Urinary bladder (tissue), 4 donors: ENCODE measurements around the gene TAF3. TPM values are rescaled to one million over a fixed set of nuclear protein-coding genes. Genes with fewer than 3 reads are reported as not detected.

Experiments used
- DNase-seq: peaks from one replicate; pipeline ENCODE4 v3.0.0-alpha.2; 2015; ENCODE audit errors: extremely low spot score
- H3K27ac ChIP-seq: one replicate; pipeline ENCODE4 v1.5.1; 2013; ENCODE audit warnings: low read depth, mild to moderate bottlenecking, moderate library complexity
- H3K36me3 ChIP-seq: one replicate; pipeline ENCODE4 v1.6.1; 2013; ENCODE audit warnings: mild to moderate bottlenecking, moderate library complexity; ENCODE audit not compliant: insufficient read depth
- H3K4me1 ChIP-seq: one replicate; pipeline ENCODE4 v1.6.1; 2013; ENCODE audit warnings: mild to moderate bottlenecking, moderate library complexity; ENCODE audit not compliant: insufficient read depth
- H3K4me3 ChIP-seq: one replicate; pipeline ENCODE4 v1.5.1; 2013; ENCODE audit warnings: low read depth, low read length
- WGBS: extraction: QIAGEN DNeasy Blood & Tissue Kit; methylation state at CpG from one replicate; pipeline ENCODE4 v1.1.7; 2013; 5-methylcytosine and 5-hydroxymethylcytosine counted together
- polyA plus RNA-seq: library from polyadenylated mRNA; stranded (reverse); fragments of 200-250 nt; gene quantifications from one replicate; pipeline ENCODE4 v1.2.3, GENCODE V29; 2013
- total RNA-seq: library from RNA; depleted of rRNA; stranded (reverse); fragments of >200 nt; gene quantifications from one replicate; pipeline ENCODE4 v1.2.3, GENCODE V29; 2014
- donor health status: healthy with polysubstance abuse.
- donor health status: healthy.

Gene TAF3
- total and polyA plus RNA-seq, 2 donors: 3.8 to 7.5 TPM

- no peak for DNase-seq
These were observed 215.6 kb downstream of the TAF3 start for GRCh38 chr10:8033812-8034465.

DNA sequence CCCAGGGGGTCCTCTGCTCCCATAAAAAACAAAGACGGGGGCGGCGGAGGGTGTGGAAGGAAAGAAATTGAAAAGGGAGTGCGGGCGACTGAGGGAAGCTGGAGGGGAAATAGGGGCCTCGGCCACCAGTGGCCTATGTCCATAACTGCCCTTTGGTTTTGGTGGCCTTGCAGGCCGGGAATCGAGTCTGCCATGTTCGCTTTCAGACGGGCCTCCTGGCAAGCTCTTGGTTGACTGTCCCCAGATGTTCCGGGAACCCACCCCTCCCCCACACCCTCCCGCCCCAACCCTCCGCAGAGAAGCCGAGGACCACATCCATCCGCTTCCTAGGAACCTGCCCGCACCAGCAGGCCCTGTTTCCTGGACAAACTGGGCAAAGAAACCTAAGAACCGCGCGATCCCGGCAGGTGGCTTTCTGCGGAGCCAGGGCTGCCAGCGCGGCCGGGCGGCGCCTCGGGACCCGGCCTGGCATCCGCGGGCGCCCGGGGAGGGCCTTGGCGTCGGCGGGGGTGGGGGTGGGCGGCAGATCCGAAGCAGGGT is 216.2 kb downstream of the TAF3 start:
- Histone ChIP-seq H3K27ac (no peak overlapping the region), H3K4me1 (peaks cover 5% of the 10 kb centered on the region), H3K4me3 (peak overlapping the region; percentile 14), H3K36me3 (no peaks in the 10 kb centered on the region)
- WGBS: 3% methylated on average over 37 of the region's 37 CpGs
- DNase-seq: no peak

More at GRCh38 chr10:8033812-8034465, 215.6 kb downstream of the TAF3 start:
- H3K36me3 ChIP-seq: no peaks in the 10 kb centered on the region
- WGBS: 6% methylated on average over 45 of the region's 45 CpGs
- peak overlapping the region; percentile 14 for H3K4me3 ChIP-seq
- no peak overlapping the region for H3K27ac ChIP-seq
- H3K4me1 ChIP-seq: peaks cover 5% of the 10 kb centered on the region

DNA sequence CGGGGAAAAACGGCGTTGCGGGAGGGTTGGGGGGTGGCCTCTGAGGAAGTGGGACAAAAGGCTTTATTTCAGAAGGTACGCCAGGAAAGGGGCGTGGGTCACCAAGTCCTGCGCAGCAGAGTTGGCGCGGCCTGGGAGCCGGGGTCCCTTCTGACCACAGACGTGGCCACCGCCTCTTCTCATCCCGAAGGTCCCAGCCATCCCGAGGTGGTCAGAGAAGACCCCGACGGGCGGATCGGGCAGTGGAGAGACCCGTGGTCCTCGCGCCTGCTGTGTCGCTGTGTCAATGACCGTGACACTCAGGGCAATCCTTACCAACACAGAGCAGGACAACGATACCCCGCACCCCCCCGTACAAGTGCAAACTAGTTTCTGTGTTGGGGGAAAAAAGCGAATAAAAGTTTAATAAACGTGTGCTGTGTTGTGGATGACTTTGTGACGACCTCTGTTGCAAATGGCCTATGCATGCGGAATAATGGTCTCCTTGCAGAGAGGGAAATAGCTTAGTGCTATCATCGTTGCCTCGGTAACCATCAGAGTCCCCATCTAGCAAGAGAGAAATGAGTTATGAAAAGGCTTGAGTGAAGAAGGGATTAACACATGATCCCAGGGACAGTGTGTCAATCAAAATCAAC is 216.8 kb downstream of the TAF3 start:
- Histone ChIP-seq H3K36me3 (no peaks in the 10 kb centered on the region), H3K27ac (no peak overlapping the region), H3K4me3 (no peak overlapping the region), H3K4me1 (peaks cover 5% of the 10 kb centered on the region)
- WGBS: 8% methylated on average over 32 of the region's 32 CpGs
- no peak for DNase-seq

DNA sequence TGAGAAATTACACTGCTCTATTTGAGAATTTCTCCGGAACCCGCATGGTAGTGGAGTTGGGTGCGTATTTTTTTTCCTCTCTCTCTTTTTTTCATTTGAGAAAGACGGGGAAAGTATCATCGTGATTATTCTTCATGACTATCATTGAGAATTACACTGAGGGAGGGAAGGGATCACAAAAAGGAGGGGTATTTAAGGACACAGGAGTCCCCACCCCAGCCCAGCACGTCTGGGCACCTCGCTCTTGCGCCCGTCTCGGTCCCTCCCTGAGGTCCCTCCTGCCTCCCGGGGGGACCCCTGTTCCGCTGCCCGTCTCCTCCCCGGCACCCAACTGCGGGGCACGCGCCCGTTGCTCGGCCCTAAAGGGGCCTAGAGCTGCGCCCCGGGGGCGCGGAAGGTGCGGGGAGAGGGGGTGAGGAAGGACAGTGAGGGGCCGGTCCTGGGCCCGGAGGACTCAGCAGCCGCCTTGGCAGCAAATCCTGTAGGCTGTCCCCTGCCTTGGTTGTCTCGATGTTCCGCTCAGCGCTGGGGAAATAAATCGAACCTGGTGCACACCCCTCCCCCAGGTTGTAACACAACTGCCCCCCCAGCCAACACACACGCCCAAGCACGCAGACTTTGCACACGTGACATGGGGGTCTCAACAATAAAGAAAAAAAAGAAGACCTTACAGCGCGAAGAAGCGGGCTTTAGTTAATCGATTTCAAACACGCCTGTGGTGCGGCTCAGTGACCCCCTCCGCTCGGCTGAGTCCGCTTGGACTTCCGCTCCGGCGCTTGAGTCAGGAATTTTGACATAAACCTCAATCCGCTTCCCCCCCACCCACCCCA is 217.6 kb downstream of the TAF3 start:
- H3K27ac ChIP-seq: no peak overlapping the region
- WGBS: 5% methylated on average over 47 of the region's 47 CpGs
- H3K36me3 ChIP-seq: no peaks in the 10 kb centered on the region
- peaks cover 5% of the 10 kb centered on the region for H3K4me1 ChIP-seq
- H3K4me3 ChIP-seq: no peak overlapping the region
- no peak for DNase-seq

DNA sequence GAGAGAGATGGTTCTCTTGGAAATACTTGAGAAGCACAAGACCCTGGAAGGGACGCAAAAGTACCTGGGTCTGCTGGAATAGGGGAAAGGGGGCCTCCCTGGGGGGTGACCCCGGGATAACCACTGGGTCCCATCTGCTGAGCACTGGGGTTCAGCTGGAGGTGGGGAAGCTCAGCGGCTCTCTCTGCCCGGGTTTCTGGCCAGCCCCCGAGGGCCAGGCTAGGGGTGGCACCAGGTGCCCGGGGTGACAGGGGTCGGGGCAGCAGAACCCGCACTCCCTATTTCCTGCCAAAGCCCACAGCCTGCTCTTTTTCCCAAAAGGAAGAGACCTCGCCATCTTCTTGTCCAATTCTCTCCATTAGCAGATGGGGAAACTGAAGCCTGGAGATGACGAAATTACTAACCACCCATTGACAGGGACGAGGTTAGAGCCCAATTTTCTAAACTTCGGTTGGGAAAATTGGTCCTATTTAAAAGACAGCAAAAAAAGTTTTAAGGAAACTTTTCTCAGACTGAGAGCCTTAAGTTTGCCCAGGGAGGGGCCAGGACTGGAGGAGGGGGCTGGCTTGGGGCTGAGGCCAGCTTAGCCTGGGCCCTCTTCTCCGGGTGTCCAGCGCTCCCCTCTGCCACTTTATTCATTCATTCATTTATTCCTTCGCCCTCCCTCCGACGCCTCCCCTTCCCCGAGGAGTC is 218.3 kb downstream of the TAF3 start:
- WGBS: 9% methylated on average over 18 of the region's 18 CpGs
- no peak overlapping the region for H3K4me3 ChIP-seq
- H3K36me3 ChIP-seq: no peaks in the 10 kb centered on the region
- H3K4me1 ChIP-seq: peaks cover 5% of the 10 kb centered on the region
- DNase-seq: no peak
- no peak overlapping the region for H3K27ac ChIP-seq

GRCh38 chr10:8037199-8037801 is 219.0 kb downstream of the TAF3 start:
- no peak for DNase-seq
- WGBS: 6% methylated on average over 32 of the region's 32 CpGs

DNA sequence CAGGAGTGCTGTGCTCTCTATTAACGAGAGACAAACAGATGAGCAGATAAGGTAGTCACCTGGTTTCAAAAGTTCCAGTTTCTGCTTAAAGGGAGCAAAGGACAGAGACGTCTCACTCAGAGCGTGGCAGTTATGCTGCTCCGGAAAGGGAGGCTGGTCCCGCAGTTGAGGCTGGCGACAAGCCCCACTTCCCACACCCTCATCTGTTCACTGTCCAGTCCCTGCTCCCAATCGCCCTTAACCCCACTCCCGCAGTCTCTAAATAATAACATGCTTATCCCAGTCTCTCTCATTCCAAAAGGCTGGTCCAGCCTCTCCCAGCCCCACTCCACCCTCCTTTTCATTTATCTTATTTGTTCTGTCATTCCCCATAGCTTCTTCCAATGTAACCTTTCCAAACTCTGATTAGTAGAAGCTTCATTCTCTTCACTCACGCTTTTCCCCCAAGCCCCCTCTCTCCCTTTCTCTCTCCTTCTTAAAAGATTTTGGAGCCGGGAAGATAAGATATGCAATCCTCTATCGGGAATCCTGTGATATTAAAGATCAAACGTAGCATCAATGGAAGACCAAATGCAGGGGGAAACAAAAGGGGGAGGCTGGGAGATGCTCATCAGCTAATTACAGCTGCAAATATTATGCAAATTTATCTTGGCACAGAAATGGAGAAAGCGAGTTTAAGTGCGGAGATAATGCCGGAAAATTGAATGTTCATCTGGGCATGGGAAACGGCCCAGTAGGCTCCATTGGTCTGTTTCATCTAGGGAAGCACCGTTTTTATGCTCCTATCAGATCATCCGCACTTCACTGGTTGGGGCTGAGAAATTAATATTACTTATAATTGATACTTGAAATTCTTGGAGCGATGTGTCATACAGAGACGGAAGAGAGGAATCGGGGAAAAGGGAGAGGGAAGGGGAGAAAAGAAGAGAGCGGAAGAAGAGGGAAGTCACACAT is 219.9 kb downstream of the TAF3 start:
- WGBS: 11% methylated on average over 22 of the region's 22 CpGs
- Histone ChIP-seq H3K4me3 (no peak overlapping the region), H3K27ac (no peak overlapping the region), H3K4me1 (peaks cover 5% of the 10 kb centered on the region), H3K36me3 (no peaks in the 10 kb centered on the region)
- no peak for DNase-seq

More at GRCh38 chr10:8037199-8037801, 219.0 kb downstream of the TAF3 start:
- H3K27ac ChIP-seq: no peak overlapping the region
- peaks cover 5% of the 10 kb centered on the region for H3K4me1 ChIP-seq
- H3K4me3 ChIP-seq: no peak overlapping the region
- H3K36me3 ChIP-seq: no peaks in the 10 kb centered on the region

GRCh38 chr10:8039321-8039881 is 221.1 kb downstream of the TAF3 start:
- 10% methylated on average over 10 of the region's 10 CpGs for WGBS
- H3K27ac ChIP-seq: no peak overlapping the region
- H3K4me1 ChIP-seq: peaks cover 5% of the 10 kb centered on the region
- H3K4me3 ChIP-seq: no peak overlapping the region
- no peak for DNase-seq
- no peaks in the 10 kb centered on the region for H3K36me3 ChIP-seq

- Histone ChIP-seq H3K4me3 (no peak overlapping the region), H3K36me3 (no peaks in the 10 kb centered on the region), H3K27ac (no peak overlapping the region), H3K4me1 (peaks cover 3% of the 10 kb centered on the region)
- WGBS: 13% methylated on average over 6 of the region's 6 CpGs
- DNase-seq: no peak
These were observed 222.3 kb downstream of the TAF3 start for GRCh38 chr10:8040651-8041050.

GRCh38 chr10:8041284-8041991 is 223.1 kb downstream of the TAF3 start:
- H3K36me3 ChIP-seq: no peaks in the 10 kb centered on the region
- H3K4me1 ChIP-seq: peaks cover 2% of the 10 kb centered on the region
- H3K4me3 ChIP-seq: no peak overlapping the region
- no peak for DNase-seq
- H3K27ac ChIP-seq: no peak overlapping the region
- 9% methylated on average over 10 of the region's 10 CpGs for WGBS

GRCh38 chr10:8041992-8042720 is 223.9 kb downstream of the TAF3 start:
- H3K4me3 ChIP-seq: no peak overlapping the region
- H3K36me3 ChIP-seq: no peaks in the 10 kb centered on the region
- DNase-seq: no peak
- 12% methylated on average over 17 of the region's 17 CpGs for WGBS
- no peak overlapping the region for H3K27ac ChIP-seq
- H3K4me1 ChIP-seq: peaks cover 2% of the 10 kb centered on the region
